GM18858 (cell line): ENCODE data around the gene IMPA2.

ENCODE experiments used
- ATAC-seq: cut with Tn5 transposase; IDR thresholded peaks from one replicate; pipeline ENCODE4 v1.9.1; 2021; ENCODE audit not compliant: unreplicated experiment

Gene IMPA2

GRCh38 chr18:11987527-11987926, 6.2 kb downstream of the IMPA2 start:
- ATAC-seq: no peak

DNA sequence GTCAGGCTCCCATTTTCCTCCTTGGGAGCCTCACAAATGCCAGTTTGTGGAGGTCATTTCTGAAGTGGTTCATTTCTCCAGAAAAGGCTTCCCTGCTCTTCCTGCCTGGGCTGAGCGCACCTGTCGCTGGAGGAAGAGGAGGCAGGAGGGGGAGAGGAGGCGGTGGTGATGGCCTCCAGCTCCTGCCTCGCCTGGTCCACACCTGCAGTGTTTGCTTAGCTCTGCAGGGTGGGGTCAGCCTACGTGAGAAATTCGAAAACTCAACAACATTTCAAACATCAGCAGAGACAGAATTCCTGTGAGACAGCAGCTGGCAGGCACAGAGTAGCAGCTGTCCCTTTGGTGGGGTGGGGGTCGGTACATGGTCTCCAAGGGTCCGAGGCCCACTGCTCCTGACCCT, 7.9 kb downstream of the IMPA2 start:
- no peak for ATAC-seq

DNA sequence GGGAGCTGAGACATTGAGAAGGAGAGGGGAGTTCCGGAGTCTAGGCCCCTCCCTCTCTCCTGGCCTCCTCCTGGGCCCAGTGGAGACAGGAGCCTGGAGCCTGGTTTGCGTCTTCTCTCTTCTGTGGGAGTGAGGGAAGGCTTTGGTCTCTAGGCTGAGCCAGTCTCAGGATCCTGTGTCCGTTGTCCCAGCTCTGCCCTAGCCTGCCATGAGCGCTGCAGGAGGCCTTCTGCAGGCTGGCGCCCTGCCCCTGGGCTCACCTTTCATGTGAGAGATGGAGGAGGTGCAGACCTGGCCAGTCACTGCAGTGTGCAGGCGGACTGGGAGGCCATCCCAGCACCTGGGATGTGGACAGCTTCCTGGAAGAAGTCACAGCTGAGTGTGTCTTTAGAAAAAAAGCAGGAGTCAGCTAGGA, 8.7 kb downstream of the IMPA2 start:
- ATAC-seq: no peak

DNA sequence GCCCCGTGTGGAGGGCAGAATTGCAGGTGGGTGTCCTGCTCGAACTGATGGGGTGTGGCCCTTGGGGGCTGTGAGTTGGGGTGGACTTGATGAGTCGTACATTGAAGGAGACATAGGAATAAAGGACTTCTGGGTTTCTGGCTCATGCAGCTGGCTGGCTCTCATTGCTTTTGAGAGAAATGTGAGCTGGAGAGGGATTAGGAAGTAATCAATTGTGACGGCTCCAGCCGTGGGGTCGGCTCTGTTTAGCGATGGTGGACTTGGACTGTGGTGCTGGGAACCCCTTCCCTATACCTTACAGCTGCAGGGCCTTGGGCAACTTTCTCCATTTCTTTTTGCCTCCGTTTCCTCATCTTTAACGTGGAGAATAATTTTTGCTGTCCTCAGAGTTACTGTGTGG, 9.2 kb downstream of the IMPA2 start:
- ATAC-seq: no peak

- ATAC-seq: no peak
These were observed 9.9 kb downstream of the IMPA2 start for GRCh38 chr18:11991021-11991795.

DNA sequence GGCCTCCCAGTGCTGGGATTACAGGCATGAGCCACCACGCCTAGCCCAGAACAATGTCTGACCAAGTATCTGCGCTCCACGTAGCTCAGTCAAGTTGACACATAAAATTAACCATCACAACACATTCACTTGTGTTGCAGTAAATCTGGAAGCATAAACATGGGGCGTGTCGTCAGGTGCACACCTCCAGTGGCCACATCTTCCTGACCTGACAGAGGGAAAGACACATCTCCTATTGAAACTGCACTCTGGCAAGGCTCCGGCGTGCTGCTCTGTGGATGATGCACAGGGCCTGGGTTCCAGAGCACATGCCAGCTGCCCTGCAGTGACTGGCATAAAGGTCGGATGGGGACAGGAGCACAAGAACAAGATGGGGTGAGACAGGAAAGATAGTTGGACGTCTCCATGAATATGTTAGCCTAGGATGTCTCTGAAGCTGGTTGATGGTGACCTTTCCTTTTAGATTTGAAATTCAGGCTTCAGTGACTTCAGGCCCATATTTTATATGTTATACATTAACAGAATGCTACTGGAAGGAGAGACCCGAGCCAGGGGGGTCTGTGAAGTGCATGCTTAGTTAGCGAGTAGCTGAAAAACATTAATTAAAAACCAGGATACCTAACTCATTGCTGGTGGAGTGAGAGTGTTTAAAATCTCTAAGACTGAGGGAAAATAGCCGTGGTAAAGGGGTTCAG, 10.9 kb downstream of the IMPA2 start:
- no peak for ATAC-seq

- ATAC-seq: no peak
These were observed 12.1 kb downstream of the IMPA2 start for GRCh38 chr18:11993264-11993916.

- no peak for ATAC-seq
These were observed 13.0 kb downstream of the IMPA2 start for GRCh38 chr18:11994336-11994702.

DNA sequence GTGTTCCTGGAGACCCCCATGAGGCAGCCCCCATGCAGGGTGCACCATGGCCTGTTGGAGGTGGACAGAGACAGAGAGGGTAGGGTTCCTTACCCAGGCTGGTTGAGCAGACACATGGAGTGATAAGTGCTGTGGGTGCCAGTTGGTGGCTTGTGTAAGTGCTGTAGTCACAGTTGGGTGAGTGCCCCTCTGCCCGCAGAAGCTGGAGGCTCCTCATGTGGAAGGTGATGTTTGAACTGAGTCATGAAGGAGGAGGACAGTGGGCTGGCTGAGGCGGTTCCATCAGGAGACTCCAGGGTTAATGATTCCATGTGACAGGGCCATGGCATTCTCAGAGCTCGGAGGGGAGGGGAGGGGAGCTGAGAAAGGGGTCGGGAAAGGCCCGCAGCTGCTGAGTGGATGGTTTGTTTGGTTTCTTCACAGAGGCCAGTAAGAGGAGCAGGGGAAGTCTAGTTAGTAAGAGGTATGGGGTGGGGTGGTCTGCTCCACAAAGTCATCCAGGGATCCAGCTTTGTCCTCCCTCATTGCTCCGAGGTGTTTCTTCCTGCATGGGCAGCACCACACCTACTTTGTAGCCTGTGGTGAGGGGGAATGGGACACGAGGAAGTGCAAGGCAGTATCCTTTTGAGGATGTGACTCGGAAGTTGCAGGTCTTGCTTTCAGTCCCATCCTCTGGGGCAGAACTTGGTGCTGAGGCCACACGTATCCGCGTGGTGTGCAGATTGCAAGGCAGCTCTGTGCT, 13.6 kb downstream of the IMPA2 start:
- ATAC-seq: no peak

GRCh38 chr18:11995445-11996189, 14.3 kb downstream of the IMPA2 start:
- peak; percentile 72 for ATAC-seq

GRCh38 chr18:11996190-11996754, 15.0 kb downstream of the IMPA2 start:
- no peak for ATAC-seq

DNA sequence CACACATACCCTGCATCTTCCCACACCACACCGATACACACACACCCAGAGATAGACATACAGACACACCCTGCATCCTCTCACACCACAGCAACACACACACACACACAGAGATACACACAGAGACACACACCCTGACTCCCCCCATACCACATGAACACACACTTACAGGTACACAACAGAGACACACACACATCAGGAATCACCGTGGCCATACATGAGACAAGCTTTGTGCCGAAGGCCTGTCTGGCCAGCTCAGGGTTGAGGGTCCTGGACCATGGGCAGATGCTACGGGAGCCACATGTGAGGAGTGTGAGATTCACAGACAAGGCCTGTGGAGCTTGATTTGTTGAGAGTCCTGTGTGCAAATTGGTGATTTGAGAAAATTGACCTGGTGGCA, 15.6 kb downstream of the IMPA2 start:
- no peak for ATAC-seq

- no peak for ATAC-seq
These were observed 16.2 kb downstream of the IMPA2 start for GRCh38 chr18:11997466-11997865.

DNA sequence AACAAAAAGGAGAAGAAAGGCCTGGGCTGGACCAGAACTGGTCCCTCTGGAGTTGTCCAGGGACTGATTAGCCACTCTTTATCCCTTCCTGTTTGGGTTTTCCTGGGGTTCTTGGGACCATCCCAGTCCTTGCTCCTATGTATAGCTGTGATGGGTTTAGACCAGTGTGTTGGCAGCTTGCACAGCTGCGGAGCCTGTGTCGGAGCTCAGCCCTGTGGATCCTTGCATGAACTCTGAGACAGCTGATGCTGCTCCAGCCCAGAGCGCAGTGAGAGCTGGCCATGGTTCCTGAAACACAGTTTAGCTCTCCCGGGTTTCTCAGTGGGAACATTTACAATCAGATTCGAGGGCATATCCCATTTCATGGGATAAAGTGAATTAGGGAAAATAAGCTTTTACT, 16.9 kb downstream of the IMPA2 start:
- ATAC-seq: no peak

DNA sequence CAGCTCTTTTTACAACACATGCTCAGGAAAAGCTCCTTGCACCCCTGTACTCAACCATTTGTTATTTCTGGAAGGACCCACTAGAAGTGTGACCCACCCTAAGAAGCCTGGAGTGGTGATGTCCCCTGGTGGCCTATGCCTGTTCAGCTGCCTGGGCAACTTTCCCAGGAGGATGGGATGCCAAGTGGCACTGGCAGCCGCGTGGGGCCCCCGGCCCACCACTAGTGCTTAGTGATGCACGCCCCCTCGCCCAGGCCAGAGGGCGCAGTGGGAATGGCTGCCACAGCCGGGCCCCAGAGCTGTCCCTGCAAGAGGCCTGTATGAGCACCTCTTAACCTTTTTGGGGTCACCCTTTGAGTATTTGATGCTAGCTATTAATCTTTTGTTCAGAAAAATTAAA, 18.1 kb downstream of the IMPA2 start:
- ATAC-seq: no peak

GRCh38 chr18:12000072-12000659, 18.9 kb downstream of the IMPA2 start:
- ATAC-seq: no peak

- no peak for ATAC-seq
These were observed 20.1 kb downstream of the IMPA2 start for GRCh38 chr18:12001421-12001820.

DNA sequence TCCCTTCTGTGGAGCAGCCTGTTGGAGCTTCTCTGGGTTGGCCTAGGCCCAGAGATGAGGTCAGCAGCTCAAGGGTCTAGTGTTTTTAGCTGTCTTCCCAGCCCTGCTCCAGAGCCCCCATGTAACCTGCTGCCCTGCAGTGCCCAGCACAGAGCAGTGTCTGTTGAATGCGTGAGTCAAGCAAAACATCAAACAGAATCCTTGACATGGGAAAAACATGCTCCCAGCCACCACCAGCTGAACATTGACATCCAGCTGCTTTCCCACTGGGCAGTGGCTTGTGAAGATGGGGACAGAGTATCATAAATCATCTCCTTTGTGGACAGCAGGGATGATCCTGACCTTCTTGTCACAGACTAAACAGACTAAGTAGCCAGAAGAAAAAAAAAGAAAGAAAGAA, 22.6 kb downstream of the IMPA2 start:
- no peak for ATAC-seq

- no peak for ATAC-seq
These were observed 24.5 kb downstream of the IMPA2 start for GRCh38 chr18:12005538-12006487.
